Measurements from ENCODE around the gene TRAF7. TPM values are rescaled to one million over a fixed set of nuclear protein-coding genes. Genes with fewer than 3 reads are reported as not detected.

TRAF7 gene
- total and polyA plus RNA-seq, 2 donors (not counting 1 experiment from before 2014, with no cell fraction given): 46.1 to 50.9 TPM

DNA sequence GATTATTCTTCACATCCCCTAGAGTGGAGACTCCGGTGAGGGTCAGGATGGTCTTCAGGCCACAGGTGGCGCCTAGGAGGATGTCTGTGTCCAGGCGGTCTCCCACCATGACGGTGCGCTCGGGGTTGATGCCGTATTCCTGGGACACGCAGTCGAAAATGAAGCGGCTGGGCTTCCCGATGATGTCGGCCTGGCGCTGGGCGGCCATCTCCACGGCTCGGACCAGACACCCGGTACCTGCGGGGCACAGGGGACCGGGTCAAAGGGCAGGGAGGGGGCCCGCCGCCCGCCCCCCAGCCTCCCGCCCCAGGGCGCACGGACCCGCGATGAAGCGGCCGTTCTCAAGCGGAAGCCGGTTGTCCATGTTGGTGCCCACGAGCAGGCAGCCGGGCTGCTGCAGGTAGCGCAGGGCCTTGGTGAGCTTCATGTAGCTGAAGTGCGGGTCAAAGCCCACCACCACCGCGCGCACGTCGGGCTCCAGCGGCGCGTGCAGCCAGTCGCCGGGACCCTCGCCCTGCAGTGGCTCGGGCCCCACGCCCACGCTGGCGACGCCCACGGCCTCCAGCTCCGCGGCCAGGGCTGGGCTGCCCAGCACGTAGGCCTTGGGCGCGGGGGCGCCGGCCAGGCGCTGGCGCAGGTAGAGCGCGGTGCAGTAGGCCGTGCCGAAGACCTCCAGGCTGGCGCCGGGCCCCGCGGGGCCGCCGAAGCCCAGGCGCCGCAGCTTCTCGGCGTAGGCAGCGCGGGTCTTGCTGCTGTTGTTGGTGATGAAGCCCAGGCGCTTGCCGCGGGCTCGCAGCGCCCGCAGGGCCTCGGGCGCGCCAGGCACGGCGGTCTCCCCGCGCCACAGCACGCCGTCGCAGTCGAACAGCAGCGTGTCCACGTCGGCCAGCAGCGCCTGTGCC lies 58.5 kb downstream of the TRAF7 start:
- ATAC-seq (ENCODE audit: low read depth): no peak
- peak overlapping the region; percentile 79 for H2AFZ ChIP-seq (ENCODE audit: insufficient read depth, low read depth, low read length, poor library complexity, severe bottlenecking)
- no peak overlapping the region for H3K27ac Mint-ChIP-seq

More for the DNA sequence above, 58.5 kb downstream of the TRAF7 start:
- Histone ChIP-seq H3K4me1 (ENCODE audit: control insufficient read depth in 2 of 2, insufficient read depth in 2 of 2, low read length in 2 of 2) (peaks cover 10 to 18% of the 10 kb centered on the region in 2 donors), H3K36me3 (replicated peaks in 1 of 2; ENCODE audit: control extremely low read depth in 1 of 2, control insufficient read depth in 1 of 2, extremely low read depth in 1 of 2, insufficient read depth in 2 of 2, low read length in 1 of 2) (peaks cover 0 to 14% of the 10 kb centered on the region in 2 experiments), H3K9ac (ENCODE audit: low read length) (peak overlapping the region; percentile 72), H3K79me2 (ENCODE audit: control insufficient read depth, insufficient read depth, low read length) (peaks cover 6% of the 10 kb centered on the region), H4K20me1 (ENCODE audit: control insufficient read depth, insufficient read depth, low read length, poor library complexity, severe bottlenecking) (peaks cover 11% of the 10 kb centered on the region), H3K9me3 (ENCODE audit: control extremely low read depth in 1 of 3, control insufficient read depth in 2 of 3, insufficient read depth in 1 of 3, low read length in 2 of 3) (no peaks in the 10 kb centered on the region), H3K4me2 (replicated peaks; ENCODE audit: low read depth, low read length, poor library complexity, severe bottlenecking) (peak overlapping the region; percentile 97), H3K27ac (ENCODE audit: low read length in 2 of 2) (no peak overlapping the region), H3K4me3 (ENCODE audit: control extremely low read depth in 1 of 5, extremely low read depth in 1 of 5, insufficient read depth in 1 of 5, low read depth in 2 of 5, low read length in 4 of 5) (peak overlapping the region; percentile 17 to 69 (median 57)), H3K27me3 (replicated peaks in 1 of 4; ENCODE audit: control extremely low read depth in 1 of 4, control insufficient read depth in 3 of 4, insufficient read depth in 4 of 4, low read length in 3 of 4) (no peaks in the 10 kb centered on the region)
- no peaks in the 10 kb centered on the region for H3K27me3 Mint-ChIP-seq
- DNase-seq: no peak
- intact Hi-C loops (cut with micrococcal nuclease): loop anchor here (2.0 kb wide), 2 partner anchors 55 to 59 kb away; partner anchors contain the start of genes RNPS1 and TRAF7
- ChIA-PET CTCF (interaction anchor here (0.7 kb wide), 2 partner anchors 19 to 35 kb away, joined by 3 to 4 read pairs; no protein-coding TSS in a partner anchor), POLR2A (interaction anchor here (0.7 to 1.7 kb wide), 3 partner anchors 7 to 59 kb away, joined by 4 to 7 read pairs (median 4); partner anchors contain the start of gene TRAF7)
- no peaks in the 10 kb centered on the region for H3K9me3 Mint-ChIP-seq (ENCODE audit: insufficient read depth)
- 2% methylated on average over 98 of the region's 98 CpGs for WGBS (ENCODE audit: insufficient coverage)
- peaks cover 16% of the 10 kb centered on the region for H3K4me1 Mint-ChIP-seq
- no peak for TF ChIP-seq EZH2 (IDR thresholded peaks at IDR 0.05; ENCODE audit: borderline replicate concordance, insufficient read depth, low read depth, low read length, poor library complexity, severe bottlenecking)
- TF ChIP-seq, protein P1, sequence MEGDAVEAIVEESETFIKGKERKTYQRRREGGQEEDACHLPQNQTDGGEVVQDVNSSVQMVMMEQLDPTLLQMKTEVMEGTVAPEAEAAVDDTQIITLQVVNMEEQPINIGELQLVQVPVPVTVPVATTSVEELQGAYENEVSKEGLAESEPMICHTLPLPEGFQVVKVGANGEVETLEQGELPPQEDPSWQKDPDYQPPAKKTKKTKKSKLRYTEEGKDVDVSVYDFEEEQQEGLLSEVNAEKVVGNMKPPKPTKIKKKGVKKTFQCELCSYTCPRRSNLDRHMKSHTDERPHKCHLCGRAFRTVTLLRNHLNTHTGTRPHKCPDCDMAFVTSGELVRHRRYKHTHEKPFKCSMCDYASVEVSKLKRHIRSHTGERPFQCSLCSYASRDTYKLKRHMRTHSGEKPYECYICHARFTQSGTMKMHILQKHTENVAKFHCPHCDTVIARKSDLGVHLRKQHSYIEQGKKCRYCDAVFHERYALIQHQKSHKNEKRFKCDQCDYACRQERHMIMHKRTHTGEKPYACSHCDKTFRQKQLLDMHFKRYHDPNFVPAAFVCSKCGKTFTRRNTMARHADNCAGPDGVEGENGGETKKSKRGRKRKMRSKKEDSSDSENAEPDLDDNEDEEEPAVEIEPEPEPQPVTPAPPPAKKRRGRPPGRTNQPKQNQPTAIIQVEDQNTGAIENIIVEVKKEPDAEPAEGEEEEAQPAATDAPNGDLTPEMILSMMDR (IDR thresholded peaks at IDR 0.05): no peak
- H3K4me3 Mint-ChIP-seq: peak overlapping the region; percentile 78
